Testis (tissue), 3 donors: ENCODE data around the gene IFNL2. TPM values are rescaled to one million over a fixed set of nuclear protein-coding genes. Genes with fewer than 3 reads are reported as not detected.
"Not testable (repeated sequence)": the region's sequence is repeated elsewhere in the genome, so short reads cannot be mapped to it uniquely, and the experiment has no call there.

Experiments
- DNase-seq: peaks from one replicate; pipeline ENCODE4 v3.0.0-alpha.2; 2019
- H3K27ac ChIP-seq, 2 donors: fragments of 200-600 bp; sonication (generic); one replicate each; pipeline ENCODE4 v1.5.1; 2019
- H3K27me3 ChIP-seq: fragments of 200-600 bp; sonication (generic); one replicate; pipeline ENCODE4 v1.5.1; 2019
- H3K36me3 ChIP-seq: fragments of 200-600 bp; sonication (generic); one replicate; pipeline ENCODE4 v1.5.1; 2017; ENCODE audit warnings: low read depth; ENCODE audit errors: missing control alignments
- H3K4me1 ChIP-seq: fragments of 200-600 bp; sonication (generic); one replicate; pipeline ENCODE4 v1.5.1; 2019
- H3K4me3 ChIP-seq, 2 donors: fragments of 200-600 bp; sonication (generic); one replicate each; pipeline ENCODE4 v1.5.1; 2017 to 2019
- H3K9me3 ChIP-seq: fragments of 200-600 bp; sonication (generic); one replicate; pipeline ENCODE4 v1.5.1; 2017
- POLR2A ChIP-seq: fragments of 450-650 bp; IDR thresholded peaks from one replicate; pipeline ENCODE4 v1.6.1; 2017; ENCODE audit warnings: antibody characterized with exemption, mild to moderate bottlenecking, moderate library complexity
- WGBS, 2 donors: methylation state at CpG; one replicate each; pipeline ENCODE4 v1.1.5; 2018; 5-methylcytosine and 5-hydroxymethylcytosine counted together
- intact Hi-C: fragments of 100-400 bp; cut with DNase I; formaldehyde crosslinking; loops from one replicate; pipeline ENCODE4 v1.15.1; 2023; ENCODE audit warnings: low total_unique reads
- polyA plus RNA-seq: library from polyadenylated mRNA; stranded (reverse); fragments of 350-450 nt; fragmentation: Illumina TruSeq; extraction: RNeasy Lipid Tissue Mini Kit (QIAGEN cat#74804); gene quantifications from one replicate; pipeline ENCODE4 v1.2.3, GENCODE V29; 2014; ENCODE audit warnings: low read depth, low replicate concordance; ENCODE audit not compliant: insufficient read depth
- total RNA-seq, 2 donors: library from RNA; depleted of rRNA; stranded (reverse); fragments of >200 nt; gene quantifications; one replicate each; pipeline ENCODE4 v1.2.3, GENCODE V29; 2016
- TF ChIP-seq, protein P1 (sequence below), 3 experiments: fragments of 450-650 bp in 2 of 3; fragments of 200-600 bp in 1 of 3; sonication (generic) in 1 of 3; IDR thresholded peaks; one replicate each; pipeline ENCODE4 v1.5.1; 2016 to 2019; ENCODE audit warnings: antibody characterized with exemption in 3 of 3, mild to moderate bottlenecking in 2 of 3, moderate library complexity in 1 of 3

Gene IFNL2
- total and polyA plus RNA-seq, 3 donors from 2014 or later = 0.43 TPM; not detected in 2

DNA sequence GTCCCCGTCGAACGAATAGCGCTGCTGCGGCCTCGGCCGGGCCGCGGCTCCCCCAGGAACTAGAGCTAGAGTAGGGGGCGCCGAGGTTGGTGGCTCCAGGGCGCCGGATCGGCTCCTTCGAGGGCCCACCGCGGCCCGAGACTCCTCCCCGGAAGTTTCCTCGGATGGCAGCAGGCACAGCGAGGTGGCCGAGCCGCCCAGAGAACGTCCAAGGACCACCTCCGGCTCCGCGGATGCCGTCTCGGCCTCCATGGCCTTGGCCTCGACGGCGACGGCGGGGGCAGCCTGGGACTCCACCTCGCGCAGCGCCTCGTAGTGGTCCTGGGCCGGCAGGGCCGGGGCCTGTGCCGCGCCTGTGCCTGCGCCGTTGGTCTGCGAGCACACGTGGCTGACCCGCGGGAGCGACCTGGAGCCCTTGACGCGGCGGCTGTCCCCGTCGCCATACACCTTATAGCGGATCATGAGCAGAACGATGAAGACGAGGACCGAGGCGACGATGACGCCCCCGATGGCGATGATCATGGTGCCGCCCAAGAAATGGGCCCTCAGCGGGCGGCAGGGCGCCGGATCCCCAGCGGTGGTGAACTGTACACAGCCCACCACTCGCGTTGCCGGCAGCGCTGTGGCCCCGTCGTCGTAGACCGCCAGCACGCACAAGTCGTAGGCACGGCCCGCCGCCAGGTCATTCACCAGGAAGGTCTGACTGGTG lies 39.8 kb downstream of the IFNL2 start:
- Histone ChIP-seq H3K36me3 (no peaks in the 10 kb centered on the region), H3K4me3 (peak overlapping the region; percentile 31 to 55), H3K4me1 (no peaks in the 10 kb centered on the region), H3K27ac (no peak overlapping the region), H3K9me3 (no peaks in the 10 kb centered on the region), H3K27me3 (no peaks in the 10 kb centered on the region)
- DNase-seq = no peak
- intact Hi-C loops = no loop called here
- TF ChIP-seq, protein P1, sequence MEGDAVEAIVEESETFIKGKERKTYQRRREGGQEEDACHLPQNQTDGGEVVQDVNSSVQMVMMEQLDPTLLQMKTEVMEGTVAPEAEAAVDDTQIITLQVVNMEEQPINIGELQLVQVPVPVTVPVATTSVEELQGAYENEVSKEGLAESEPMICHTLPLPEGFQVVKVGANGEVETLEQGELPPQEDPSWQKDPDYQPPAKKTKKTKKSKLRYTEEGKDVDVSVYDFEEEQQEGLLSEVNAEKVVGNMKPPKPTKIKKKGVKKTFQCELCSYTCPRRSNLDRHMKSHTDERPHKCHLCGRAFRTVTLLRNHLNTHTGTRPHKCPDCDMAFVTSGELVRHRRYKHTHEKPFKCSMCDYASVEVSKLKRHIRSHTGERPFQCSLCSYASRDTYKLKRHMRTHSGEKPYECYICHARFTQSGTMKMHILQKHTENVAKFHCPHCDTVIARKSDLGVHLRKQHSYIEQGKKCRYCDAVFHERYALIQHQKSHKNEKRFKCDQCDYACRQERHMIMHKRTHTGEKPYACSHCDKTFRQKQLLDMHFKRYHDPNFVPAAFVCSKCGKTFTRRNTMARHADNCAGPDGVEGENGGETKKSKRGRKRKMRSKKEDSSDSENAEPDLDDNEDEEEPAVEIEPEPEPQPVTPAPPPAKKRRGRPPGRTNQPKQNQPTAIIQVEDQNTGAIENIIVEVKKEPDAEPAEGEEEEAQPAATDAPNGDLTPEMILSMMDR (IDR thresholded peaks at IDR 0.05) = no peak
- TF ChIP-seq POLR2A = no peak
- WGBS, 2 donors = 59 to 60% methylated on average over 4 to 81 of the region's 82 CpGs

- intact Hi-C loops = no loop called here
- no peaks in the 10 kb centered on the region for H3K36me3 ChIP-seq
- TF ChIP-seq POLR2A = no peak
- TF ChIP-seq, protein P1 (IDR thresholded peaks at IDR 0.05) = no peak
Measured at GRCh38 chr19:39308531-39309304, 40.5 kb downstream of the IFNL2 start.

GRCh38 chr19:39309305-39309670 lies 41.1 kb downstream of the IFNL2 start:
- DNase-seq, H3K4me3 ChIP-seq, H3K36me3 ChIP-seq, H3K27ac ChIP-seq, H3K4me1 ChIP-seq, H3K27me3 ChIP-seq, H3K9me3 ChIP-seq, intact Hi-C loops: not testable (repeated sequence)
- 89 to 94% methylated on average over 7 of the region's 7 CpGs for WGBS, 2 donors

More at GRCh38 chr19:39308531-39309304, 40.5 kb downstream of the IFNL2 start:
- H3K4me3 ChIP-seq = peak overlapping the region in 1 of 2 donors; percentile 55
- no peaks in the 10 kb centered on the region for H3K9me3 ChIP-seq
- no peak for DNase-seq
- no peaks in the 10 kb centered on the region for H3K27me3 ChIP-seq
- 53 to 63% methylated on average over 14 to 18 of the region's 18 CpGs for WGBS, 2 donors
- H3K4me1 ChIP-seq = no peaks in the 10 kb centered on the region
- no peak overlapping the region for H3K27ac ChIP-seq

GRCh38 chr19:39310558-39311311 lies 42.5 kb downstream of the IFNL2 start:
- DNase-seq = no peak
- WGBS, 2 donors = 67 to 69% methylated on average over 11 of the region's 11 CpGs
- no peak overlapping the region for H3K4me3 ChIP-seq
- TF ChIP-seq POLR2A = no peak
- TF ChIP-seq, protein P1 (IDR thresholded peaks at IDR 0.05) = no peak
- intact Hi-C loops = no loop called here
- no peaks in the 10 kb centered on the region for H3K36me3 ChIP-seq
- no peak overlapping the region for H3K27ac ChIP-seq
- no peaks in the 10 kb centered on the region for H3K27me3 ChIP-seq
- no peaks in the 10 kb centered on the region for H3K9me3 ChIP-seq
- no peaks in the 10 kb centered on the region for H3K4me1 ChIP-seq
